ENCODE measurements around the gene SFMBT2. TPM values are rescaled to one million over a fixed set of nuclear protein-coding genes. Genes with fewer than 3 reads are reported as not detected.
"Not testable (repeated sequence)": the region's sequence is repeated elsewhere in the genome, so short reads cannot be mapped to it uniquely, and the experiment has no call there.

Gene SFMBT2
- total RNA-seq, 2 donors from 2014 or later: 7.9 TPM

GRCh38 chr10:7388602-7389001 lies 22.2 kb downstream of the SFMBT2 start:
- Histone ChIP-seq H3K36me3 (no peaks in the 10 kb centered on the region), H3K4me3 (no peak overlapping the region), H3K27ac (no peak overlapping the region), H3K9me3 (no peaks in the 10 kb centered on the region), H3K4me1 (peaks cover 0 to 26% of the 10 kb centered on the region in 2 donors), H3K27me3 (no peaks in the 10 kb centered on the region)
- no peak for DNase-seq (ENCODE audit: low spot score)
- TF ChIP-seq CTCF (IDR thresholded peaks at IDR 0.05): no peak

- DNase-seq (ENCODE audit: low spot score); H3K9me3 ChIP-seq; H3K36me3 ChIP-seq; H3K27ac ChIP-seq; H3K4me3 ChIP-seq; H3K27me3 ChIP-seq: not testable (repeated sequence)
- H3K4me1 ChIP-seq: peaks cover 0 to 26% of the 10 kb centered on the region in 2 donors
Measured at GRCh38 chr10:7388149-7388548, 22.7 kb downstream of the SFMBT2 start.

- Histone ChIP-seq H3K9me3 (no peaks in the 10 kb centered on the region), H3K4me1 (peaks cover 0 to 25% of the 10 kb centered on the region in 2 donors), H3K4me3 (no peak overlapping the region), H3K27me3 (no peaks in the 10 kb centered on the region), H3K36me3 (peaks cover 11% of the 10 kb centered on the region), H3K27ac (no peak overlapping the region)
- DNase-seq (ENCODE audit: low spot score): no peak
- TF ChIP-seq CTCF (IDR thresholded peaks at IDR 0.05): no peak
Measured at GRCh38 chr10:7385114-7385513, 25.7 kb downstream of the SFMBT2 start.

- no peak overlapping the region for H3K4me3 ChIP-seq
- H3K9me3 ChIP-seq: no peaks in the 10 kb centered on the region
- H3K36me3 ChIP-seq: peaks cover 11% of the 10 kb centered on the region
- no peak for DNase-seq (ENCODE audit: low spot score)
- H3K4me1 ChIP-seq: peaks cover 0 to 10% of the 10 kb centered on the region in 2 donors
- no peaks in the 10 kb centered on the region for H3K27me3 ChIP-seq
- no peak overlapping the region for H3K27ac ChIP-seq
- TF ChIP-seq CTCF (IDR thresholded peaks at IDR 0.05): no peak
Measured at GRCh38 chr10:7383442-7383841, 27.4 kb downstream of the SFMBT2 start.

- DNase-seq (ENCODE audit: low spot score): no peak
- no peaks in the 10 kb centered on the region for H3K9me3 ChIP-seq
- no peak for TF ChIP-seq CTCF (IDR thresholded peaks at IDR 0.05)
Measured at GRCh38 chr10:7380704-7381241, 30.1 kb downstream of the SFMBT2 start.

GRCh38 chr10:7378602-7379403 lies 32.0 kb downstream of the SFMBT2 start:
- H3K36me3 ChIP-seq: peaks cover 11% of the 10 kb centered on the region
- no peaks in the 10 kb centered on the region for H3K9me3 ChIP-seq
- no peak overlapping the region for H3K4me3 ChIP-seq
- no peak for DNase-seq (ENCODE audit: low spot score)
- no peak for TF ChIP-seq CTCF (IDR thresholded peaks at IDR 0.05)
- no peaks in the 10 kb centered on the region for H3K27me3 ChIP-seq
- H3K27ac ChIP-seq: no peak overlapping the region
- H3K4me1 ChIP-seq: no peaks in the 10 kb centered on the region

More at GRCh38 chr10:7380704-7381241, 30.1 kb downstream of the SFMBT2 start:
- Histone ChIP-seq H3K27ac (no peak overlapping the region), H3K27me3 (no peaks in the 10 kb centered on the region), H3K4me1 (no peaks in the 10 kb centered on the region), H3K4me3 (no peak overlapping the region), H3K36me3 (peaks cover 11% of the 10 kb centered on the region)

Data from right atrium auricular region (tissue), 2 donors.